Keratinocyte (primary cell): Measurements from ENCODE around the gene SULT4A1.

ENCODE experiments used
- EZH2 ChIP-seq: IDR thresholded peaks from one replicate; pipeline ENCODE4 v1.6.1; 2012; ENCODE audit warnings: inconsistent platforms, mild to moderate bottlenecking, low read length, moderate library complexity
- TF ChIP-seq, protein P1 (sequence below), 3 experiments: IDR thresholded peaks in 1 of 3; conservative IDR thresholded peaks in 1 of 3; optimal IDR thresholded peaks in 1 of 3; 2 replicates in 2 of 3; 3 replicates in 1 of 3; pipeline versions ENCODE3 to v1.5.1; 2011; ENCODE audit warnings: low read length in 3 of 3, mild to moderate bottlenecking in 3 of 3, moderate library complexity in 2 of 3, control low read depth in 1 of 3, inconsistent platforms in 1 of 3; ENCODE audit not compliant: insufficient read depth in 2 of 3; ENCODE audit errors: extremely low read depth in 1 of 3

GRCh38 chr22:43827926-43828724, 34.2 kb downstream of the SULT4A1 start:
- TF ChIP-seq, protein P1, sequence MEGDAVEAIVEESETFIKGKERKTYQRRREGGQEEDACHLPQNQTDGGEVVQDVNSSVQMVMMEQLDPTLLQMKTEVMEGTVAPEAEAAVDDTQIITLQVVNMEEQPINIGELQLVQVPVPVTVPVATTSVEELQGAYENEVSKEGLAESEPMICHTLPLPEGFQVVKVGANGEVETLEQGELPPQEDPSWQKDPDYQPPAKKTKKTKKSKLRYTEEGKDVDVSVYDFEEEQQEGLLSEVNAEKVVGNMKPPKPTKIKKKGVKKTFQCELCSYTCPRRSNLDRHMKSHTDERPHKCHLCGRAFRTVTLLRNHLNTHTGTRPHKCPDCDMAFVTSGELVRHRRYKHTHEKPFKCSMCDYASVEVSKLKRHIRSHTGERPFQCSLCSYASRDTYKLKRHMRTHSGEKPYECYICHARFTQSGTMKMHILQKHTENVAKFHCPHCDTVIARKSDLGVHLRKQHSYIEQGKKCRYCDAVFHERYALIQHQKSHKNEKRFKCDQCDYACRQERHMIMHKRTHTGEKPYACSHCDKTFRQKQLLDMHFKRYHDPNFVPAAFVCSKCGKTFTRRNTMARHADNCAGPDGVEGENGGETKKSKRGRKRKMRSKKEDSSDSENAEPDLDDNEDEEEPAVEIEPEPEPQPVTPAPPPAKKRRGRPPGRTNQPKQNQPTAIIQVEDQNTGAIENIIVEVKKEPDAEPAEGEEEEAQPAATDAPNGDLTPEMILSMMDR (optimal IDR thresholded peaks at IDR 0.05 in 1 of 3, IDR thresholded peaks at IDR 0.05 in 1 of 3, conservative IDR thresholded peaks at IDR 0.05 in 1 of 3; ENCODE audit: extremely low read depth in 1 of 3, insufficient read depth in 2 of 3, low read length in 3 of 3), result no peak
- no peak for TF ChIP-seq EZH2
